GM21576 (cell line): ENCODE measurements around the gene MCTS1.
A peak's percentile ranks its signal among the peaks of the same experiment; 100 is the strongest.
"Not testable (repeated sequence)": the region's sequence is repeated elsewhere in the genome, so short reads cannot be mapped to it uniquely, and the experiment has no call there.

Experiments
- ATAC-seq: cut with Tn5 transposase; IDR thresholded peaks from one replicate; pipeline ENCODE4 v1.9.1; 2021; ENCODE audit warnings: mild to moderate bottlenecking, moderate library complexity; ENCODE audit not compliant: unreplicated experiment

Gene MCTS1, protein sequence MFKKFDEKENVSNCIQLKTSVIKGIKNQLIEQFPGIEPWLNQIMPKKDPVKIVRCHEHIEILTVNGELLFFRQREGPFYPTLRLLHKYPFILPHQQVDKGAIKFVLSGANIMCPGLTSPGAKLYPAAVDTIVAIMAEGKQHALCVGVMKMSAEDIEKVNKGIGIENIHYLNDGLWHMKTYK

GRCh38 chrX:120603707-120604360 lies at the start of gene MCTS1:
Gene MCTS1 (plus strand): TSS chrX:120604101. CDS start chrX:120604237, 136 bp downstream.
- peak; percentile 90 for ATAC-seq

DNA sequence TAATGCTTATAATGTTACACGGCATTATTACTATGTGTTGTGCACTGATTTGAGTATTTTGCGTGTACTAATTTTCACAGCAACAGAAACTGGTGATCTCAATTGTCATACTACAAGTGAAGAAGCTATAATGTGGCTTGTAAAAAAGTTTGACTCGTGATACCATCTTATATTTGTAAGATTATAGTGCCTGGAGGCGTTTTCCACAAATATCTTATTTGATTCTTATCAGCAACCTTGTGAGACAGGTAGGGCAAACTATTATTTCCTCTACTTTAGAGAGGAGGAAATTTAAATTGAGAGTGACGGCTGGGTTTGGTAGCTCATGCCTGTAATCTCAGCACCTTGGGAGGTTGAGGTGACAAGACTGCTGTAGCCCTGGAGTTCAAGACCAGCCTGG lies 47.6 kb upstream of the MCTS1 start:
- no peak for ATAC-seq

DNA sequence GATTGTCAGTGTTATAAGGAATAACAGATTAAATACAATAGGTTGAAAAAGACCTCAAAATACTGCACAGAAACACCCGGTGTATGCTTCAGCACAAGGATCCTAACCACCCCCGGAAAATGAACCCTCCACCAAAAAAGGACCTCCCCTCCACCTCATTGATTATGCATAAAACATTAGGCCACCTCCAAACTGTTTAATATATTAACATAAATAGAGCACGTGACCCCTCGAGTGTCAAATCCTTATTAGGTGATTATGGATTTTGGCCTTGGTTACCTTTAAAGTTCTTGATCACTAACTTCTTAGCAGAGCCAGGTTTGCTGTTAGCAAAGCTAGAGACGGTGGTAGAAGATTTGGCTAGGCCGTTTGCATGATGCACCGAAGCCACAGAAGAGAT lies 44.1 kb upstream of the MCTS1 start:
- ATAC-seq: no peak

- ATAC-seq: peak; percentile 35
Observed at GRCh38 chrX:120560405-120560841, 43.5 kb upstream of the MCTS1 start.

- ATAC-seq: peak; percentile 84
Observed at GRCh38 chrX:120560842-120561633, 42.9 kb upstream of the MCTS1 start, which contains the start of gene CUL4B. Gene CUL4B (minus strand): TSS chrX:120560962. CDS start chrX:120560638, 324 bp downstream.

- no peak for ATAC-seq
Observed at GRCh38 chrX:120561634-120562568, 42.0 kb upstream of the MCTS1 start.

DNA sequence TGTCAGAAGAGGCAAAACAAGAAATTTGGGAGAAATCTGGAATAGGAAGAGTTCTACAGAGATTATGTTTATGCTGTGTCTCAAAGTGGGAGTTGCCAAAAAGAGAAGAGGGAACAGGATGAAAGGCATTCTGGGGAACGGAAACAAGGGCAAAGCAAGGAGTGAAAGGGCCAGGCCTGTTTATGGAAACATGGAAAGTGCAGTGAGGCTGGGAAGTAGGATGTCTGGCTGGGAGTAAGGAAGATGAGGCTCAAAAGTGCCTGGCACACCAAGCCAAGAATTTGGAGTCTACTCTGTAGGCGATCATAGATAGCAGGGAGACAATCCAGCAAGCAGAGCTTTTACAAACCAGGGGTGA lies 41.4 kb upstream of the MCTS1 start:
- no peak for ATAC-seq

- ATAC-seq: no peak
Observed at GRCh38 chrX:120564925-120565324, 39.0 kb upstream of the MCTS1 start.

- ATAC-seq: no peak
Observed at GRCh38 chrX:120566817-120567216, 37.1 kb upstream of the MCTS1 start.

DNA sequence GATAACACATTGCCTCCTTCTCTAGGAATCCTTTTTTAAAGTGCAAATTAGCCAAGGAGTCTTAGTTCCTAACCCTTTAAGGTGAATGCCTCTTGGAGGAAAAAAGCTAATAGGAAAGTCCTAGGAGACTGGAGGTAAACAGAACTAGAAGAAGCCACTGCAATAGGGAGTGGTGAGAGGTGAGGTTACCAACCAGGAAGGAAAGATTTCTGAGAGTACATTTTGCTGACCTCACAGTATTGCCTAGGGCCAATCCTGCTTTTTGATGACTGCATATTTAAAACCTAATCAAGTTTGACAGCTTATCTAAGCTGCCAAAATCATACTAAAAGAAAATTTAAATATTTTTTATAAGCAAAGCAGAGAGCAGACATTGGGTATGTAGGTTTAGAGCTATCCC lies 35.9 kb upstream of the MCTS1 start:
- no peak for ATAC-seq

DNA sequence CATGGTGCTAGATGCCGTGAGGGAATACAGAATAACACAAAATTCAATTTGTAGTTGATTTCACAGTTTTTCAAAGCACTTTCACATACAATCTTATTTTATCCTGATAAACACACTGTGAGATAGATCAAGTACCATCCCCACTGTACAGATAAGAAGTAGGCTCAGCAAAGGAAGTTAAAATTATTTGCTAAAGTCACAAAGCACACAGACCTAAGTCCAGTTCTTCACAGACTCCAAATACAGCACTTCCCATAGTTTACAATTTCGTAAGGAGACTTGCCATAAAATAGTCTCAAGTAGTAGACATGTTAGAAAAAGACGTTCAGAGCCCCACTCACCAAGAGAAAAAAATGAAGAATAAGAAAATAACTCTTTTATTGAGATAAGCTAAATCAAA lies 35.3 kb upstream of the MCTS1 start:
- ATAC-seq: no peak

DNA sequence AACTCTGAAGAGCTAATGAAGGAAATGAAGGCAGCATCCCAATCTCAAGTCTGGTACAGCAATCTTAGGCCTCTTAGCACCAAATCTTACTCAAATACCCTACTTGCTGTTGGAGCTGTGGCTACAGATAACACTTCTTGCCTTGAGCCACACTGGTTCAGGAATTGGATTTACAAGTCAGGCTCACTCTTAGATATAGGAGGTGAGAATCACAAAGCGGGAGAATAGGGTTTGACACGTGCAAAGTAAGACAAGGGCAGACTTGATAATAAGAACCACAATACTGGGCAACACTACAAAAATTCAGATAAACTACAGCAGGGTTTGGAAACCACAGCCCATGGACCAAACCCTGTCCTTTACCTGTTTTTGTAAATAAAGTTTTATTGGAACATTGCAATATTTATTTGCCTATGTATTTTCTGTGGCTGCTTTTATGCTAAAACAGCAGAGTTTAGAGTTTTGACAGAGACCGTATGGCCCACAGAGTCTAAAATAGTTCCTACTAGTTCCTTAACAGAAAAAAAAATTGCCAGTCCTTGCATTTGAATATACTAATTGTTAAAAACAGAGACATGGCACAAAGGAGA lies 33.8 kb upstream of the MCTS1 start:
- no peak for ATAC-seq

- not testable (repeated sequence) for ATAC-seq
Observed at GRCh38 chrX:120573806-120574205, 30.1 kb upstream of the MCTS1 start.

GRCh38 chrX:120575379-120576114 lies 28.4 kb upstream of the MCTS1 start:
- no peak for ATAC-seq

DNA sequence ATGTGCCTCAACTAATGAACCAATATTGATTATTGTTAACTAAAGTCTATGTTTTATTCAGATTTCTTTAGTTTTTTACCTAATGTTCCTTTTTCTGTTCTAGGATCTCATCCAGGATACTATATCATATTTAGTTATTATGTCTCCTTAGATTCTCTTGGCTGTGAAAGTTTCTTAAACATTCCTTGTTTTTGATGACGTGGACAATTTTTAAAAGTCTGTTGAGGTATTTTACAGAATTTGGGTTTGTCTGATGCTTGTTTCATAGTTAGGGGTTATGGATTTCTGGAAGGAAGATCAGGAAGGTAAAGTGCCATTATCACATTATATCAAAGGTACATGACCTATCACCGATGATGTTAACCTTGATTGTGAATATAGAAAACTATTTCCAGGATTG lies 18.2 kb upstream of the MCTS1 start:
- ATAC-seq: no peak

- no peak for ATAC-seq
Observed at GRCh38 chrX:120604361-120604782, 471 bp downstream of the MCTS1 start.

- ATAC-seq: no peak
Observed at GRCh38 chrX:120612086-120612485, 8.2 kb downstream of the MCTS1 start.

- ATAC-seq: no peak
Observed at GRCh38 chrX:120614816-120615215, 10.9 kb downstream of the MCTS1 start.

DNA sequence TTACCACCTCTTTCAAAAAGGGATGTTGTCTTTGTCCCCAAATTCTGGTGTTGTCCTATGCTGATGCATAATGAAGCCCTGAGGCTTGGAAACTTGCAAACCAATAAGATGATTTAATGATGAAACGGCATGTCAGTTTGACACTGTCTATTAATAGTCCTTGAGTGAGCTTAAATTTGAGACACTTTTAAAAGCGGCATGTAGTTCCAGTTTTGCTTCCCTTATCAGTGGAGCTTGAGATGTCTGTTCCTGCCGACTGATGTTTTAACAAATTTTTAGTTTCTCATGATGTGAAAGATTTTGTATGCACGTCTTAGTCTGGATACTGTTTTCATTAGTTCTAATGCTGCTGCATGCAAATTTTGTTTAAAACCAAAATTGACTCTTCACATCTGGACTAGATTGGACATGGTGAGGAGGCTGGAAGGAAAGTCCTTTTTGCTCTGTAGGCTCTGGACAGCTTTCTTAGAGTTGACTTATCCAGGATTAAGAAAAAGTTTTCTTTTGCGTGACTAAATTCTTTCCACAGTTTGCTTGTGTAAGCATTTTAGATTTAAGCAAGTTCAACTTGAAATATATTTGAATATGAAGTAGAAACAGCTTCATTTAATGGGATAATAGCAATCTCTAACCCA lies 14.2 kb downstream of the MCTS1 start:
- peak; percentile 78 for ATAC-seq
